Activated CD4-positive, CD25-positive, alpha-beta regulatory T cell (primary cell): ENCODE measurements around the gene MARCHF5.
"Not testable (repeated sequence)": the region's sequence is repeated elsewhere in the genome, so short reads cannot be mapped to it uniquely, and the experiment has no call there.

Source experiments
- DNase-seq, 4 experiments: peaks; one replicate each; lab custom pipeline; 2025; lab: John Stamatoyannopoulos, UW

Gene MARCHF5

GRCh38 chr10:92387289-92387940 lies 96.4 kb downstream of the MARCHF5 start:
- DNase-seq: no peak

GRCh38 chr10:92393173-92393572 lies 102.2 kb downstream of the MARCHF5 start:
- DNase-seq: not testable (repeated sequence)

DNA sequence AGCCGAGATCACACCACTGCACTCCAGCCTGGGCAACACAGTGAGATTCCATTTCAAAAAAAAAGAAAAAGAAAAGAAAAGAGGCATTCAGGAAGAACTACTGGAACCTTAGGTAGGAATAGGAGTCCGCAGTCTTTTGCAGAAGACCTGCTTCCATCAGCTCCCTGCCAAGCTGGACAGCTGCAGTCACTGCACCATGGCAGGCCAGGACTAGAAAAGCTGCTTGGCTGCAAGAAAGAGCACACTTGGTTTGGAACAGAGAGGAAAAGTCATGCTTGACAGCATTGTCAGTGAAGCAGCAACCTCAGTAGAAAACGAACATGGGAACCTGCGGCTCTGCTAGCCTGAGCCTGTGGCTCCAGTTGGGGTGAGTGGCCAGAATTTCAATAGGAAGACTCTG lies 104.3 kb downstream of the MARCHF5 start:
- no peak for DNase-seq

- DNase-seq: not testable (repeated sequence)
Measured at GRCh38 chr10:92402234-92402633, 111.3 kb downstream of the MARCHF5 start.
